Natural killer cell (primary cell): ENCODE measurements around the gene THAP7. TPM values are rescaled to one million over a fixed set of nuclear protein-coding genes. Genes with fewer than 3 reads are reported as not detected.
A peak's percentile ranks its signal among the peaks of the same experiment; 100 is the strongest.

ENCODE experiments used
- ATAC-seq, 3 donors: fragments of 150-1000 bp in 2 of 3; fragments of 200-7000 bp in 1 of 3; cut with Tn5 transposase; 1 replicate in 1 of 3; 2 replicates in 2 of 3; pipeline ENCODE4 v1.10.0; 2021; ENCODE audit warnings: mild to moderate bottlenecking in 2 of 3, moderate library complexity in 2 of 3
- DNase-seq, 2 donors: peaks; one replicate each; pipeline versions ENCODE4 v3.0.0 to v3.0.0-alpha.2; 2013 to 2021; ENCODE audit warnings: mixed read lengths in 1 of 2
- H3K27ac ChIP-seq: one replicate; pipeline ENCODE4 v1.5.1; 2013; ENCODE audit warnings: mild to moderate bottlenecking, low read length
- H3K27me3 ChIP-seq: one replicate; pipeline ENCODE4 v1.6.1; 2013; ENCODE audit warnings: low read length; ENCODE audit not compliant: control insufficient read depth, insufficient read depth
- H3K36me3 ChIP-seq: one replicate; pipeline ENCODE4 v1.6.1; 2013; ENCODE audit warnings: low read length; ENCODE audit not compliant: control insufficient read depth, insufficient read depth
- H3K4me1 ChIP-seq: one replicate; pipeline ENCODE4 v1.6.1; 2013; ENCODE audit warnings: low read length; ENCODE audit not compliant: control insufficient read depth, insufficient read depth
- H3K4me3 ChIP-seq: one replicate; pipeline ENCODE4 v1.5.1; 2013; ENCODE audit warnings: low read length
- H3K9me3 ChIP-seq: one replicate; pipeline ENCODE4 v1.6.1; 2013; ENCODE audit warnings: low read length; ENCODE audit not compliant: control insufficient read depth, insufficient read depth
- H3K27ac Mint-ChIP-seq, 2 donors: one replicate each; pipeline ENCODE4 v1.8.0; 2022; ENCODE audit warnings: mild to moderate bottlenecking in 2 of 2, mixed read lengths in 2 of 2, moderate library complexity in 1 of 2
- H3K27me3 Mint-ChIP-seq, 2 donors: one replicate each; pipeline ENCODE4 v1.8.0; 2022; ENCODE audit warnings: low read depth in 2 of 2, mixed read lengths in 2 of 2
- H3K36me3 Mint-ChIP-seq: one replicate; pipeline ENCODE4 v1.8.0; 2022; ENCODE audit warnings: mixed read lengths
- H3K4me1 Mint-ChIP-seq, 2 donors: one replicate each; pipeline ENCODE4 v1.8.0; 2022; ENCODE audit warnings: mixed read lengths in 2 of 2
- H3K4me3 Mint-ChIP-seq: one replicate; pipeline ENCODE4 v1.8.0; 2022; ENCODE audit warnings: mild to moderate bottlenecking, moderate library complexity, mixed read lengths
- H3K9me3 Mint-ChIP-seq, 2 donors: one replicate each; pipeline ENCODE4 v1.8.0; 2022; ENCODE audit warnings: mixed read lengths in 2 of 2
- WGBS: methylation state at CpG from one replicate; pipeline ENCODE4 v1.1.7; 2013; ENCODE audit warnings: missing lambda C conversion rate; ENCODE audit not compliant: insufficient coverage; 5-methylcytosine and 5-hydroxymethylcytosine counted together
- intact Hi-C: fragments of 100-400 bp; cut with micrococcal nuclease; formaldehyde crosslinking; loops from one replicate; pipeline ENCODE4 v1.14.2; 2022
- total RNA-seq, 4 donors: library from RNA; stranded (reverse); fragments of 120-200 nt in 1 of 4; gene quantifications; one replicate each; pipeline versions ENCODE4 v1.2.3 to v1.2.4, GENCODE V29; 2013 to 2022
- TF ChIP-seq, protein P1 (sequence below): fragments of 200-600 bp; IDR thresholded peaks from one replicate; pipeline ENCODE4 v1.8.0; 2022; ENCODE audit warnings: antibody characterized with exemption

The THAP7 gene
- total RNA-seq, 3 donors from 2014 or later (not counting 1 experiment from before 2014, with no cell fraction given), result 24.1 to 40.0 (median 26.8) TPM

DNA sequence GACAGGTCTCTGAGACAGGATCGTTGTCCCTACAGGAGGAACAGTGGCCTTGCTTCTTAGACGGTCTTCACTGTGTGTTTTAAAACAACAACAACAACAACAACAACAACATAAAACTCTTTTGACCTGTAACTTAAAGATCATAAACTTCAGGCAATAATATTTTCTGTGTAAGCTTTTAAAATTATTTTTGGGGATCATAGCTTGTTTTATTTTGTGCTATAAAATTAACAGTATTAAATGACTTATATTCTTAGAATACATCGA, 48.6 kb downstream of the THAP7 start:
- Histone ChIP-seq H3K27ac (no peak overlapping the region), H3K27me3 (no peaks in the 10 kb centered on the region), H3K4me1 (peaks cover 28% of the 10 kb centered on the region), H3K4me3 (no peak overlapping the region), H3K36me3 (peaks cover 41% of the 10 kb centered on the region), H3K9me3 (no peaks in the 10 kb centered on the region)
- Mint-ChIP-seq H3K36me3 (peaks cover 4% of the 10 kb centered on the region), H3K4me3 (no peak overlapping the region), H3K27me3 (no peaks in the 10 kb centered on the region), H3K9me3 (no peaks in the 10 kb centered on the region), H3K27ac (no peak overlapping the region), H3K4me1 (peaks cover 16 to 28% of the 10 kb centered on the region in 2 donors)
- intact Hi-C loops, result no loop called here
- 84% methylated on average over 3 of the region's 3 CpGs for WGBS
- ATAC-seq (no peak), DNase-seq (no peak)
- TF ChIP-seq, protein P1, sequence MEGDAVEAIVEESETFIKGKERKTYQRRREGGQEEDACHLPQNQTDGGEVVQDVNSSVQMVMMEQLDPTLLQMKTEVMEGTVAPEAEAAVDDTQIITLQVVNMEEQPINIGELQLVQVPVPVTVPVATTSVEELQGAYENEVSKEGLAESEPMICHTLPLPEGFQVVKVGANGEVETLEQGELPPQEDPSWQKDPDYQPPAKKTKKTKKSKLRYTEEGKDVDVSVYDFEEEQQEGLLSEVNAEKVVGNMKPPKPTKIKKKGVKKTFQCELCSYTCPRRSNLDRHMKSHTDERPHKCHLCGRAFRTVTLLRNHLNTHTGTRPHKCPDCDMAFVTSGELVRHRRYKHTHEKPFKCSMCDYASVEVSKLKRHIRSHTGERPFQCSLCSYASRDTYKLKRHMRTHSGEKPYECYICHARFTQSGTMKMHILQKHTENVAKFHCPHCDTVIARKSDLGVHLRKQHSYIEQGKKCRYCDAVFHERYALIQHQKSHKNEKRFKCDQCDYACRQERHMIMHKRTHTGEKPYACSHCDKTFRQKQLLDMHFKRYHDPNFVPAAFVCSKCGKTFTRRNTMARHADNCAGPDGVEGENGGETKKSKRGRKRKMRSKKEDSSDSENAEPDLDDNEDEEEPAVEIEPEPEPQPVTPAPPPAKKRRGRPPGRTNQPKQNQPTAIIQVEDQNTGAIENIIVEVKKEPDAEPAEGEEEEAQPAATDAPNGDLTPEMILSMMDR, result no peak

DNA sequence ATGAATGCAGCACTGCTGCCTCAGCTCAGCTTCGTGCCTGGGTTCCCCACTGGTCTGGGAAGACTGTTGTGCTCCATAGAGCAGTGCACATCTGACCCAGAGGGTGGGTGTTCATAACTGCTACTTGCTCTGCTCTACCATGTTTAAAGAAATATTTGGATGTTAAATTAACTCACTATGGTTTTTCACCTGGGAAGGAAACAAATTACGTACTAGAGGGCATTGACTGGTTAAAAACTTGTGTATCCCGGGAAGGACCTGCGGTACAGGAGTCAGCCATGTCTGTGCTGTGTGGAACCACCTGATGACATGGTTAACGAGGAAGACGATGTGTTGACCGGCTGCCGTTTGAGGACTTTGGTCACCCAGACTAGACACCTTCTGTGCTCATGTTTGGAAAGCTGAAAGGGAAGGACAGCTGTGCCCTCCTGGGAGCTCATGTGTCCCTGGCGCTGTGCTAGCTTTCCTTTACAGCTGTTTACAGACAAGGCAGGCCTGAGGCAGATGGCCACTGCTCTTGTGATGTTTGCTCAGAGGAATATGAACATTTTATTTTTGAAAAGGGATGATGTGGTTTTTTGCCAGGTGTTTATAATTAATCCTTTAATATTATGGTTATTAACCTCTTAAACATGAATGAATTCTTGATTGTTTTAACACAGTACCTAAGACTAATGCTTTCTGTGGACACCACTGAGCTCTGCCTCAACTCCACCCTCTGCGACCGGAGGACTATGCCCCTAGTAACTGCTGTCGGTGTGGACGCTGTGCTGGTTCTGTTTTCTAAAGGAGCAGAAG, 49.2 kb downstream of the THAP7 start:
- Mint-ChIP-seq H3K27ac (peak overlapping the region; percentile 24 to 38), H3K4me3 (no peak overlapping the region), H3K4me1 (peaks cover 11 to 27% of the 10 kb centered on the region in 2 donors), H3K27me3 (no peaks in the 10 kb centered on the region), H3K9me3 (no peaks in the 10 kb centered on the region), H3K36me3 (peaks cover 4% of the 10 kb centered on the region)
- ATAC-seq, result no peak
- intact Hi-C loops, result no loop called here
- Histone ChIP-seq H3K4me3 (no peak overlapping the region), H3K27ac (no peak overlapping the region), H3K4me1 (peaks cover 23% of the 10 kb centered on the region), H3K9me3 (no peaks in the 10 kb centered on the region), H3K27me3 (no peaks in the 10 kb centered on the region), H3K36me3 (peaks cover 41% of the 10 kb centered on the region)
- no peak for DNase-seq
- TF ChIP-seq, protein P1, result no peak
- 97% methylated on average over 13 of the region's 13 CpGs for WGBS

DNA sequence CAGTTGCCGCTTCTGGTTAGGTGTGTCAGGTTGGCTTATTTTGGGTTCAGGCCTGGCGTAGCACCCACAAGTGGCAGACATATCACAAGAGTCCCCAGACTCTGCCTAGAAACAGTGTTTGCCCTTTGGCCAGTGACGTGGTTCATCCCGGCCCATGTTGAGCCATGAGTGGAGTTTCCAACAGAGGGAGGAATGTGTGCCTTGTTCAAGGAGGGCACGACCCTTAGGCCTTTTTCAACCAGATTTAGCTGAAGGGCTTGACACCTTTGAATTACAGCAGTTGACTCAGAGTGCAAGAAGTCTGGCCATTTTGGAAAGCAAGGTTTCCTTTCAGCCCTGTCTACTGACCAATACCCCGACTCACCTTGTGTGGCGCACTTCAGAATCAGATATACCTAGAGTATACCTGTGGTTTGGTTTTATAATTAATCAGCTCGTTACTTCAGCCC, 50.0 kb downstream of the THAP7 start:
- H3K27ac ChIP-seq, result no peak overlapping the region
- H3K4me3 ChIP-seq, result no peak overlapping the region
- TF ChIP-seq, protein P1, result no peak
- peaks cover 13 to 24% of the 10 kb centered on the region in 2 donors for H3K4me1 Mint-ChIP-seq
- H3K27me3 ChIP-seq, result no peaks in the 10 kb centered on the region
- no peaks in the 10 kb centered on the region for H3K9me3 Mint-ChIP-seq
- peaks cover 15% of the 10 kb centered on the region for H3K4me1 ChIP-seq
- H3K27ac Mint-ChIP-seq, result peak overlapping the region in 1 of 2 donors; percentile 24
- no peaks in the 10 kb centered on the region for H3K27me3 Mint-ChIP-seq
- intact Hi-C loops, result no loop called here
- H3K9me3 ChIP-seq, result no peaks in the 10 kb centered on the region
- peaks cover 41% of the 10 kb centered on the region for H3K36me3 ChIP-seq
- peaks cover 4% of the 10 kb centered on the region for H3K36me3 Mint-ChIP-seq
- H3K4me3 Mint-ChIP-seq, result no peak overlapping the region
- DNase-seq (no peak), ATAC-seq (no peak)
- WGBS, result 95% methylated on average over 8 of the region's 8 CpGs
